PC-9 (cell line): Measurements from ENCODE around the gene VDR.

ENCODE experiments used
- CTCF ChIP-seq: fragments of 200-600 bp; sonication (generic); conservative IDR thresholded peaks from 2 replicates; pipeline ENCODE4 v1.6.1; 2017; ENCODE audit warnings: mixed run types, antibody characterized with exemption, mild to moderate bottlenecking, moderate library complexity
- EZH2 ChIP-seq: fragments of 200-600 bp; sonication (generic); IDR thresholded peaks from 2 replicates; pipeline ENCODE4 v1.8.0; 2017; ENCODE audit warnings: antibody characterized with exemption, low read depth

- TF ChIP-seq CTCF (no peak), EZH2 (no peak)
Measured at GRCh38 chr12:47845081-47845480, 59.7 kb downstream of the VDR start.
